Mammary epithelial cell (primary cell): ENCODE data around the gene DNAAF5.

Experiments used
- EZH2 ChIP-seq: IDR thresholded peaks from 2 replicates; pipeline ENCODE4 v1.6.1; 2012; ENCODE audit warnings: low read length, inconsistent platforms, borderline replicate concordance
- TF ChIP-seq, protein P1 (sequence below), 2 donors: IDR thresholded peaks in 1 of 2; conservative IDR thresholded peaks in 1 of 2; 2 replicates each; pipeline ENCODE4 v1.5.1; 2011 to 2012; ENCODE audit warnings: inconsistent platforms in 2 of 2, low read length in 2 of 2, mild to moderate bottlenecking in 2 of 2, control low read depth in 1 of 2, low read depth in 1 of 2; ENCODE audit not compliant: insufficient read depth in 1 of 2; ENCODE audit errors: extremely low read depth in 1 of 2

DNA sequence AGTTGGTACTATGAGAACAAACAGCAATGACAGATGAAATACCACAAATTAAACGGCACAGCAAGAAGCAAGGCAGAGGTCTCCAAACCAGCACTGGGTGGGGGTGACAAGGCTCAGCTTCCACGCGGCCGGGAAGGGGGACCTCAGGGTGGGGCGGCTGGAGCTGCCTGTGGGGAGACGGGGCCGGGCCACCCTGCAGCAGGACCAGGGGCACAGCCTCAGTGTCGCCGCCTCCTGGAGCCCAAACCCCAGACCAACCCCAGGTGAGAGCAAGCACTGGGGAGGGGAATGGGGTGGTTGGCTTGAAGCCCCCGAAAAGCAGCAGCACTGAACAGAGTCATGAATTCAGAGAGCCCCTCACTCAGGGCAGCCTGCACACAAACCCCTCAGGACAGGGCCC lies 49.9 kb downstream of the DNAAF5 start:
- no peak for TF ChIP-seq EZH2
- TF ChIP-seq, protein P1, sequence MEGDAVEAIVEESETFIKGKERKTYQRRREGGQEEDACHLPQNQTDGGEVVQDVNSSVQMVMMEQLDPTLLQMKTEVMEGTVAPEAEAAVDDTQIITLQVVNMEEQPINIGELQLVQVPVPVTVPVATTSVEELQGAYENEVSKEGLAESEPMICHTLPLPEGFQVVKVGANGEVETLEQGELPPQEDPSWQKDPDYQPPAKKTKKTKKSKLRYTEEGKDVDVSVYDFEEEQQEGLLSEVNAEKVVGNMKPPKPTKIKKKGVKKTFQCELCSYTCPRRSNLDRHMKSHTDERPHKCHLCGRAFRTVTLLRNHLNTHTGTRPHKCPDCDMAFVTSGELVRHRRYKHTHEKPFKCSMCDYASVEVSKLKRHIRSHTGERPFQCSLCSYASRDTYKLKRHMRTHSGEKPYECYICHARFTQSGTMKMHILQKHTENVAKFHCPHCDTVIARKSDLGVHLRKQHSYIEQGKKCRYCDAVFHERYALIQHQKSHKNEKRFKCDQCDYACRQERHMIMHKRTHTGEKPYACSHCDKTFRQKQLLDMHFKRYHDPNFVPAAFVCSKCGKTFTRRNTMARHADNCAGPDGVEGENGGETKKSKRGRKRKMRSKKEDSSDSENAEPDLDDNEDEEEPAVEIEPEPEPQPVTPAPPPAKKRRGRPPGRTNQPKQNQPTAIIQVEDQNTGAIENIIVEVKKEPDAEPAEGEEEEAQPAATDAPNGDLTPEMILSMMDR (conservative IDR thresholded peaks at IDR 0.05 in 1 of 2, IDR thresholded peaks at IDR 0.05 in 1 of 2; ENCODE audit: extremely low read depth in 1 of 2, insufficient read depth in 1 of 2, low read depth in 1 of 2, low read length in 2 of 2), result no peak
